AG04449 (cell line): ENCODE results near the gene GPR137C.

Experiments
- CTCF ChIA-PET: fragments of 350-600 bp; formaldehyde crosslinking; extraction: SDS; loops from one replicate; lab custom pipeline; 2021; ENCODE audit warnings: antibody characterized with exemption; lab: Yijun Ruan, JAX
- POLR2A ChIA-PET: fragments of 400-600, 350-600 bp; formaldehyde crosslinking; extraction: SDS; loops from one replicate; lab custom pipeline; 2020; ENCODE audit warnings: antibody characterized with exemption, inconsistent platforms; lab: Yijun Ruan, JAX
- DNase-seq: peaks from one replicate; pipeline ENCODE4 v3.0.0-alpha.2; 2010; ENCODE audit warnings: low read depth, low spot score
- H3K4me3 ChIP-seq: 2 replicates; pipeline ENCODE4 v1.5.1; 2011; ENCODE audit warnings: low read depth, mild to moderate bottlenecking, control low read depth, low read length
- CTCF ChIP-seq: IDR thresholded peaks from one replicate; pipeline ENCODE4 v1.5.1; 2011; ENCODE audit warnings: mild to moderate bottlenecking, moderate library complexity, low read length, control low read depth, inconsistent platforms; ENCODE audit not compliant: insufficient read depth; ENCODE audit errors: missing control alignments

GPR137C gene

GRCh38 chr14:52589646-52590045 lies 37.0 kb downstream of the GPR137C start:
- no peak overlapping the region for H3K4me3 ChIP-seq
- no peak for DNase-seq
- no peak for TF ChIP-seq CTCF
- POLR2A ChIA-PET = no interaction called here
- CTCF ChIA-PET = interaction anchor here (1.2 kb wide), 1 partner anchor 10 kb away, joined by 3 read pairs; no protein-coding TSS in a partner anchor

GRCh38 chr14:52590318-52590717 lies 37.7 kb downstream of the GPR137C start:
- POLR2A ChIA-PET = no interaction called here
- CTCF ChIA-PET = interaction anchor here (1.2 kb wide), 1 partner anchor 10 kb away, joined by 3 read pairs; no protein-coding TSS in a partner anchor
- no peak overlapping the region for H3K4me3 ChIP-seq
- DNase-seq = no peak
- no peak for TF ChIP-seq CTCF

- ChIA-PET CTCF (no interaction called here), POLR2A (no interaction called here)
- no peak for DNase-seq
- H3K4me3 ChIP-seq = no peak overlapping the region
- no peak for TF ChIP-seq CTCF
Measured at GRCh38 chr14:52596320-52596719, 43.7 kb downstream of the GPR137C start.

GRCh38 chr14:52596861-52597260 lies 44.2 kb downstream of the GPR137C start:
- ChIA-PET POLR2A (no interaction called here), CTCF (no interaction called here)
- no peak for TF ChIP-seq CTCF
- DNase-seq = no peak
- H3K4me3 ChIP-seq = no peak overlapping the region

GRCh38 chr14:52598568-52598967 lies 45.9 kb downstream of the GPR137C start:
- no peak for DNase-seq
- CTCF ChIA-PET = no interaction called here
- no peak for TF ChIP-seq CTCF
- H3K4me3 ChIP-seq = no peak overlapping the region
- POLR2A ChIA-PET = no interaction called here

GRCh38 chr14:52599974-52600373 lies 47.3 kb downstream of the GPR137C start:
- no peak for DNase-seq
- TF ChIP-seq CTCF = no peak
- no peak overlapping the region for H3K4me3 ChIP-seq
- ChIA-PET CTCF (no interaction called here), POLR2A (no interaction called here)

- no peak overlapping the region for H3K4me3 ChIP-seq
- DNase-seq = no peak
- POLR2A ChIA-PET = no interaction called here
- TF ChIP-seq CTCF = no peak
- CTCF ChIA-PET = no interaction called here
Measured at GRCh38 chr14:52602131-52602530, 49.5 kb downstream of the GPR137C start.
